Left ventricle myocardium inferior (tissue), 1 donor: Measurements from ENCODE around the gene ZNF397. TPM values are rescaled to one million over a fixed set of nuclear protein-coding genes. Genes with fewer than 3 reads are reported as not detected.

Experiments used
- DNase-seq: peaks from one replicate; pipeline ENCODE4 v3.0.0-alpha.2; 2020
- H3K27ac ChIP-seq: fragments of 200-600 bp; replicated peaks from 2 replicates; pipeline ENCODE4 v1.8.0; 2021
- H3K27me3 ChIP-seq: fragments of 200-600 bp; 2 replicates; pipeline ENCODE4 v1.8.0; 2021; ENCODE audit warnings: low read depth
- H3K36me3 ChIP-seq: fragments of 200-600 bp; 2 replicates; pipeline ENCODE4 v1.8.0; 2021
- H3K4me1 ChIP-seq: fragments of 200-600 bp; 2 replicates; pipeline ENCODE4 v1.8.0; 2021
- H3K4me3 ChIP-seq: fragments of 200-600 bp; 2 replicates; pipeline ENCODE4 v1.8.0; 2021; ENCODE audit warnings: mild to moderate bottlenecking, moderate library complexity
- H3K9me3 ChIP-seq: fragments of 200-600 bp; replicated peaks from 2 replicates; pipeline ENCODE4 v1.8.0; 2021
- intact Hi-C: fragments of 100-400 bp; cut with micrococcal nuclease; formaldehyde crosslinking; loops from one replicate; pipeline ENCODE4 v1.11.0; 2022
- total RNA-seq: library from RNA; stranded (reverse); fragmentation: NEBNext Ultra II Directional; extraction: Animal tissue kit (Norgen Biotek cat#: 25700); gene quantifications from one replicate; pipeline ENCODE4 v1.2.1, GENCODE V29; 2021
- TF ChIP-seq, protein P1 (sequence below): fragments of 200-600 bp; IDR thresholded peaks from 2 replicates; pipeline ENCODE4 v1.8.0; 2021; ENCODE audit warnings: antibody characterized with exemption, mild to moderate bottlenecking, borderline replicate concordance
- donor health status: DM: no; HTN: yes; CAD: no; lungs with severe emphysema.

The ZNF397 gene
- total RNA-seq, 1 donor from 2014 or later: 13.4 TPM

DNA sequence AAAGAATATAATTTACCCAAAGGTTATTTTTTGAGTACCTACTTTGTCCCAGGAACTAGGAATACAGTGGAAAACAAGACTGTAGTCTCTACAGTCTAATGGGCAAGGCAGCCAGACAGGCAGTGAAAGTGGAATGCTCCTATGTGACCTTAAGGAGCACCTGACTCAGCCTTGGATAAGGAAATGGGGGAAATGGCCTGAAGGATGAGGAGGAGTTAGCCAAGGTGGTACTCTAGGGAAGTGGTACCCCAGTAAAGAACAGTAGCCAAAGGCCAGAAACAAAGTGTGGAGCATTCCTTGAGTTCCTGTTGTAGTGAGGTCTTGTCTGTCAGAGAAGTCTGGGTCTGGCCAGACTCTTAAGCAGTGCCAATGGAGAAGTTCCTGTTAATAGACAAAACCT, 6.0 kb downstream of the ZNF397 start:
- DNase-seq: no peak
- no peaks in the 10 kb centered on the region for H3K27me3 ChIP-seq
- H3K27ac ChIP-seq: peak overlapping the region; percentile 4
- TF ChIP-seq, protein P1, sequence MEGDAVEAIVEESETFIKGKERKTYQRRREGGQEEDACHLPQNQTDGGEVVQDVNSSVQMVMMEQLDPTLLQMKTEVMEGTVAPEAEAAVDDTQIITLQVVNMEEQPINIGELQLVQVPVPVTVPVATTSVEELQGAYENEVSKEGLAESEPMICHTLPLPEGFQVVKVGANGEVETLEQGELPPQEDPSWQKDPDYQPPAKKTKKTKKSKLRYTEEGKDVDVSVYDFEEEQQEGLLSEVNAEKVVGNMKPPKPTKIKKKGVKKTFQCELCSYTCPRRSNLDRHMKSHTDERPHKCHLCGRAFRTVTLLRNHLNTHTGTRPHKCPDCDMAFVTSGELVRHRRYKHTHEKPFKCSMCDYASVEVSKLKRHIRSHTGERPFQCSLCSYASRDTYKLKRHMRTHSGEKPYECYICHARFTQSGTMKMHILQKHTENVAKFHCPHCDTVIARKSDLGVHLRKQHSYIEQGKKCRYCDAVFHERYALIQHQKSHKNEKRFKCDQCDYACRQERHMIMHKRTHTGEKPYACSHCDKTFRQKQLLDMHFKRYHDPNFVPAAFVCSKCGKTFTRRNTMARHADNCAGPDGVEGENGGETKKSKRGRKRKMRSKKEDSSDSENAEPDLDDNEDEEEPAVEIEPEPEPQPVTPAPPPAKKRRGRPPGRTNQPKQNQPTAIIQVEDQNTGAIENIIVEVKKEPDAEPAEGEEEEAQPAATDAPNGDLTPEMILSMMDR: no peak
- intact Hi-C loops: no loop called here
- H3K4me3 ChIP-seq: no peak overlapping the region
- H3K4me1 ChIP-seq: peaks cover 9% of the 10 kb centered on the region
- no peaks in the 10 kb centered on the region for H3K9me3 ChIP-seq
- peaks cover 95% of the 10 kb centered on the region for H3K36me3 ChIP-seq

DNA sequence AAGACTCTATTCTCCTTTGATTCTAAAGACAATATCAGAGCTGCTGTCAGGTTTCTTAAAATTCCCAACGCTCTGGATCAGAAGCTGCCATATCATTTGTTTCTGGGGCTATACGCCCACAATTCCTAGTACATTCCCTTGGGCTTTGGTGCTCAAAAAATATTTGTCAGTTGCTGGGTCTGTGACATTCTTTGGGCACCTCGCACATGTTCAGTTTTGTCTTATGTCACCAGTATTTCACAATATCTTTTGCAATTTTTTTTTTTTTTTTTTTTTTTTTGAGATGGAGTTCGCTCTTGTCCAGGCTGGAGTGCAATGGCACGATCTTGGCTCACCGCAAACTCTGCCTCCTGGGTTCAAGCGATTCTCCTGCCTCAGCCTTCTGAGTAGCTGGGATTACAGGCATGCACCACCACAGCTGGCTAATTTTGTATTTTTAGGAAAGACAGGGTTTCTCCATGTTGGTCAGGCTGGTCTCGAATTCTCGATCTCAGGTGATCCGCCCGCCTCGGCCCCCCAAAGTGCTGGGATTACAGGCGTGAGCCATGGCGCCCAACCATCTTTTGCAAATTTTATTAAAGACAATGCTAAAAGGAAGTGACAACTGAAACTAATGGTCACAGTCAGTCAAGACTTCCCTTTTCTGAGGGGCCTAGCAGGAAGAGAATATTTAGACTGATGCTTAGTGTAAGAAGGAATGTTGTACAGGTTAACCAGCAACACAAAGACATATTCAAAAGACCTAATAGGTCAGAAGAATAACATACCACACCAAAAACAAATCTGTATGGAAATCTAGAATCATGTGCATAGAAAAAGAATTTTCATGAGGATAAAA, 6.8 kb downstream of the ZNF397 start:
- H3K4me3 ChIP-seq: no peak overlapping the region
- peaks cover 1% of the 10 kb centered on the region for H3K4me1 ChIP-seq
- H3K36me3 ChIP-seq: peaks cover 98% of the 10 kb centered on the region
- H3K27ac ChIP-seq: peak overlapping the region; percentile 4
- TF ChIP-seq, protein P1: no peak
- intact Hi-C loops: no loop called here
- no peaks in the 10 kb centered on the region for H3K9me3 ChIP-seq
- H3K27me3 ChIP-seq: no peaks in the 10 kb centered on the region
- no peak for DNase-seq

DNA sequence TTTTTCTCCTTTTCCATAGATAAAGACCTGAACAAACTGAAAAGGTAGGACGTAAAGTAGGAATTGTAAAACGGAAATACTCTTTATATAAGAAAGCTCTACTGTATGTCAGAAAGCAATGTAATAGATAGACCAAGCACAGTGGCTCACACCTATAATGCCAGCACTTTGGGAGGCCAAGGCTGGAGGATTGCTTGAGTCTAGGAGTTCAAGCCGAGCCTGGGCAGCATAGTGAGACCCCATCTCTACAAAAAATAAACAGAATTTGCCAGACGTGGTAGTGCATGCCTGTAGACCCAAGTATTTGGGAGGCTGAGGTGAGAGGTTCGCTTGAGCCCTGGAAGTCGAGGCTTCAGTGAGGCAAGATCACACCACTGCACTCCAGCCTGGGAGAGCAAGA, 7.6 kb downstream of the ZNF397 start:
- intact Hi-C loops: no loop called here
- TF ChIP-seq, protein P1: no peak
- no peaks in the 10 kb centered on the region for H3K4me1 ChIP-seq
- H3K27me3 ChIP-seq: no peaks in the 10 kb centered on the region
- H3K9me3 ChIP-seq: peaks cover 7% of the 10 kb centered on the region
- no peak for DNase-seq
- H3K36me3 ChIP-seq: peaks cover 98% of the 10 kb centered on the region
- H3K27ac ChIP-seq: no peak overlapping the region
- H3K4me3 ChIP-seq: no peak overlapping the region

DNA sequence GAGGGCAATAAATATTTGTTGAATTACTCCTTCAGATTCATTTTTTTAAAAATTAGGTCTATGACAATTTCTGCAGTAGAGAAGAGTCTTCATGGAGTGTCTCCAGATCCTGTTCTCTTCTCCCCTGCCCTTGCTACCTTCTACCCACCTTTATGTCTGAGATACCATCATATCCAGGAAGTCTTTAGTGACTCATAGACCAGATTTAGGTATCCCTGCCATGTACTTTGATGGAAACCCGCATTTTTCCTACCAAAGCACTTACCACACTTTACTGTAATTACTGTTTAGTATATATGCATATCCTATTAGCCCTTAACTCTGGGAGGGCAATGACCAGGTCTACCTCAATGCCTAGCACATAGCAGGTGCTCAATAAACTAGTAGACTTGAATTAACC, 11.6 kb downstream of the ZNF397 start:
- no peak overlapping the region for H3K27ac ChIP-seq
- H3K36me3 ChIP-seq: peaks cover 90% of the 10 kb centered on the region
- no peak for DNase-seq
- peaks cover 18% of the 10 kb centered on the region for H3K9me3 ChIP-seq
- H3K27me3 ChIP-seq: no peaks in the 10 kb centered on the region
- intact Hi-C loops: no loop called here
- H3K4me3 ChIP-seq: no peak overlapping the region
- H3K4me1 ChIP-seq: no peaks in the 10 kb centered on the region
- TF ChIP-seq, protein P1: no peak

DNA sequence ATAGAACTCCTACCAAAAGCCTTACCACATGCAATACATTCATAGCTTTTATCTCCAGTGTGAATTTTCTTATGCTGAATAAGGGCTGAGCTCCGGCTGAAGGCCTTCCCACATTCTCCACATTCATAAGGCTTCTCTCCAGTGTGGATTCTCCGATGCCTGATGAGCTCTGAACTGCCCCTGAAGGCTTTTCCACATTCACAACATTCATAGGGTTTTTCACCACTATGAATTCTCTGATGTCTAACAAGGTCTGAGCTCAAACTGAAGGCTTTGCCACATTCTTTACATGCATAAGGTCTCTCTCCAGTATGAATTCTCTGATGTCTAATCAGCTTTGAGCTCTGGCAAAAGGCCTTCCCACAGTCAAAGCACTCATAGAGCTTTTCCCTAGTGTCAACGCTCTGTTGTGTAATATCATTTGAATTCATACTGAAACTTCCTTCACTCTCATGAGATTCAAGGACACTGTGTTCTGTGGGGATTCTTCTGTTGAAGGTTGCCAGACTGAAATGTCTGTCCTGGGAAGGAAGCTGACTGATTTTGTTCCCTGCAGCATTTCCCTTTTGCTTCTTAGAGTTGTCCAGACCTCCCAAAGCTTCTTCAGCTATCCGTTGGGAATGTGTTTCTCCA, 12.9 kb downstream of the ZNF397 start:
- intact Hi-C loops: no loop called here
- TF ChIP-seq, protein P1: no peak
- no peak overlapping the region for H3K27ac ChIP-seq
- no peak overlapping the region for H3K4me3 ChIP-seq
- peaks cover 18% of the 10 kb centered on the region for H3K9me3 ChIP-seq
- H3K36me3 ChIP-seq: peaks cover 88% of the 10 kb centered on the region
- no peaks in the 10 kb centered on the region for H3K4me1 ChIP-seq
- DNase-seq: no peak
- H3K27me3 ChIP-seq: no peaks in the 10 kb centered on the region
